WTC11 (cell line): Measurements from ENCODE around the gene TUBB. TPM values are rescaled to one million over a fixed set of nuclear protein-coding genes. Genes with fewer than 3 reads are reported as not detected.

Source experiments
- ATAC-seq: fragments of 200-7000 bp; cut with Tn5 transposase; 2 replicates; pipeline ENCODE4 v1.10.0; 2021; ENCODE audit warnings: mild to moderate bottlenecking, moderate library complexity
- CTCF ChIA-PET: fragments of 300-600 bp; sonication (Branson Sonifier 250); formaldehyde crosslinking; loops from one replicate; lab custom pipeline; 2021; ENCODE audit warnings: antibody characterized with exemption; lab: Charles Lee
- POLR2A ChIA-PET: fragments of 350-600 bp; sonication (Branson Sonifier 250); formaldehyde crosslinking; loops from one replicate; lab custom pipeline; 2021; ENCODE audit warnings: antibody characterized with exemption; lab: Charles Lee
- DNase-seq: peaks from one replicate; pipeline ENCODE4 v3.0.0; 2021; ENCODE audit warnings: low spot score
- H3K27ac Mint-ChIP-seq: 2 replicates; pipeline ENCODE4 v1.8.0; 2021; ENCODE audit warnings: mixed read lengths
- H3K27me3 Mint-ChIP-seq: 2 replicates; pipeline ENCODE4 v1.8.0; 2021; ENCODE audit warnings: low read depth, mild to moderate bottlenecking, moderate library complexity, mixed read lengths
- H3K36me3 Mint-ChIP-seq: 2 replicates; pipeline ENCODE4 v1.8.0; 2021; ENCODE audit warnings: mixed read lengths
- H3K4me1 Mint-ChIP-seq: 2 replicates; pipeline ENCODE4 v1.8.0; 2022; ENCODE audit warnings: mixed read lengths
- H3K4me3 Mint-ChIP-seq: 2 replicates; pipeline ENCODE4 v1.8.0; 2021; ENCODE audit warnings: mild to moderate bottlenecking, moderate library complexity, mixed read lengths
- H3K9me3 Mint-ChIP-seq: 2 replicates; pipeline ENCODE4 v1.8.0; 2021; ENCODE audit warnings: mixed read lengths
- E2F5 ChIP-seq: sonication (generic); formaldehyde crosslinking; IDR thresholded peaks from 2 replicates; pipeline ENCODE4 v1.8.1; 2022; ENCODE audit warnings: mild to moderate bottlenecking, moderate library complexity, missing genetic modification reagents
- GTF2I ChIP-seq: fragments of 250-450 bp; sonication (Bioruptor Pico); conservative IDR thresholded peaks from 2 replicates; pipeline ENCODE4 v1.4.0; 2021; ENCODE audit warnings: mild to moderate bottlenecking
- JAZF1 ChIP-seq: fragments of 250-450 bp; sonication (Bioruptor Pico); IDR thresholded peaks from 2 replicates; pipeline ENCODE4 v1.9.0; 2021; ENCODE audit warnings: moderate library complexity, mild to moderate bottlenecking, inconsistent platforms
- KAT7 ChIP-seq: sonication (generic); formaldehyde crosslinking; IDR thresholded peaks from 2 replicates; pipeline ENCODE4 v1.8.1; 2023; ENCODE audit warnings: missing genetic modification reagents, mild to moderate bottlenecking, borderline replicate concordance
- MAX ChIP-seq: sonication (generic); formaldehyde crosslinking; IDR thresholded peaks from 2 replicates; pipeline ENCODE4 v1.8.0; 2022; ENCODE audit warnings: mild to moderate bottlenecking, missing genetic modification reagents
- MLX ChIP-seq: sonication (generic); formaldehyde crosslinking; IDR thresholded peaks from 2 replicates; pipeline ENCODE4 v1.8.1; 2023; ENCODE audit warnings: mild to moderate bottlenecking, missing genetic modification reagents, moderate library complexity
- MYBL2 ChIP-seq: sonication (generic); formaldehyde crosslinking; IDR thresholded peaks from 2 replicates; pipeline ENCODE4 v1.8.1; 2023; ENCODE audit warnings: mild to moderate bottlenecking, moderate library complexity, missing genetic modification reagents
- NFATC4 ChIP-seq: fragments of 250-450 bp; sonication (Bioruptor Pico); IDR thresholded peaks from 2 replicates; pipeline ENCODE4 v1.9.0; 2021; ENCODE audit warnings: mild to moderate bottlenecking
- PREB ChIP-seq: sonication (generic); formaldehyde crosslinking; IDR thresholded peaks from 2 replicates; pipeline ENCODE4 v1.8.1; 2022; ENCODE audit warnings: mild to moderate bottlenecking, missing genetic modification reagents, moderate library complexity, borderline replicate concordance
- PRRX2 ChIP-seq: fragments of 250-450 bp; sonication (Bioruptor Pico); IDR thresholded peaks from 2 replicates; pipeline ENCODE4 v1.8.0; 2021; ENCODE audit warnings: mild to moderate bottlenecking
- RELA ChIP-seq: sonication (generic); formaldehyde crosslinking; IDR thresholded peaks from 2 replicates; pipeline ENCODE4 v1.8.1; 2022; ENCODE audit warnings: missing genetic modification reagents, mild to moderate bottlenecking, borderline replicate concordance
- STAT6 ChIP-seq: sonication (generic); formaldehyde crosslinking; conservative IDR thresholded peaks from 2 replicates; pipeline ENCODE4 v1.8.1; 2023; ENCODE audit warnings: mild to moderate bottlenecking, low read depth, missing genetic modification reagents, moderate library complexity
- TEAD1 ChIP-seq: sonication (generic); formaldehyde crosslinking; IDR thresholded peaks from 2 replicates; pipeline ENCODE4 v1.8.0; 2022; ENCODE audit warnings: mild to moderate bottlenecking, missing genetic modification reagents
- ZBTB21 ChIP-seq: sonication (generic); formaldehyde crosslinking; IDR thresholded peaks from 2 replicates; pipeline ENCODE4 v1.8.1; 2023; ENCODE audit warnings: mild to moderate bottlenecking, missing genetic modification reagents, borderline replicate concordance
- ZNF121 ChIP-seq: sonication (generic); formaldehyde crosslinking; IDR thresholded peaks from 2 replicates; pipeline ENCODE4 v1.8.0; 2023; ENCODE audit warnings: missing genetic modification reagents
- ZNF138 ChIP-seq: sonication (generic); formaldehyde crosslinking; conservative IDR thresholded peaks from 2 replicates; pipeline ENCODE4 v1.8.1; 2022; ENCODE audit warnings: mild to moderate bottlenecking, moderate library complexity, missing genetic modification reagents
- ZSCAN18 ChIP-seq: fragments of 250-450 bp; sonication (Bioruptor Pico); IDR thresholded peaks from 2 replicates; pipeline ENCODE4 v2.1.2; 2022; ENCODE audit warnings: mild to moderate bottlenecking, moderate library complexity
- total RNA-seq: library from RNA; stranded (reverse); gene quantifications from 3 replicates; pipeline ENCODE4 v1.2.3, GENCODE V29; 2021

The TUBB gene
- total RNA-seq, 1 experiment from 2014 or later: 1,503 TPM

GRCh38 chr6:30759575-30760239 is 39.6 kb downstream of the TUBB start:
- no peaks in the 10 kb centered on the region for H3K27me3 Mint-ChIP-seq
- DNase-seq (no peak), ATAC-seq (no peak)
- no peak overlapping the region for H3K27ac Mint-ChIP-seq
- peaks cover 4% of the 10 kb centered on the region; the same call in 1 of the 2 replicates for H3K36me3 Mint-ChIP-seq
- H3K4me1 Mint-ChIP-seq: peaks cover 36% of the 10 kb centered on the region
- CTCF ChIA-PET: interaction anchor here (0.7 kb wide), 1 partner anchor 320 kb away, joined by 3 read pairs; no protein-coding TSS in a partner anchor
- H3K9me3 Mint-ChIP-seq: peaks cover 7% of the 10 kb centered on the region; the same call in 1 of the 2 replicates
- TF ChIP-seq ZSCAN18 (CRISPR knock-in tag) (no peak), PREB (CRISPR knock-in tag) (0 out of 2 replicates have a peak, but pooled peaks have one; percentile 50), KAT7 (CRISPR knock-in tag) (no peak)
- TF ChIP-seq, all 79 proteins: peak for 1
- POLR2A ChIA-PET: no interaction called here
- H3K4me3 Mint-ChIP-seq: no peak overlapping the region

- DNase-seq (no peak), ATAC-seq (no peak)
- CTCF ChIA-PET: interaction anchor here (0.7 to 1.3 kb wide), 3 partner anchors 30 to 147 kb away, joined by 3 to 4 read pairs (median 4); partner anchors contain the start of genes GTF2H4 and MDC1
- POLR2A ChIA-PET: no interaction called here
- H3K9me3 Mint-ChIP-seq: peaks cover 7% of the 10 kb centered on the region; the same call in 1 of the 2 replicates
- TF ChIP-seq E2F5 (CRISPR knock-in tag): no peak
- TF ChIP-seq MLX (CRISPR knock-in tag): no peak
- H3K27ac Mint-ChIP-seq: peak overlapping the region; percentile 26; the same call in 1 of the 2 replicates
- peaks cover 4% of the 10 kb centered on the region; the same call in 1 of the 2 replicates for H3K36me3 Mint-ChIP-seq
- H3K27me3 Mint-ChIP-seq: no peaks in the 10 kb centered on the region
- H3K4me1 Mint-ChIP-seq: peaks cover 43% of the 10 kb centered on the region
- no peak overlapping the region for H3K4me3 Mint-ChIP-seq
These were observed 40.4 kb downstream of the TUBB start for GRCh38 chr6:30760549-30760948.

- H3K4me3 Mint-ChIP-seq: no peak overlapping the region
- peaks cover 7% of the 10 kb centered on the region; the same call in 1 of the 2 replicates for H3K9me3 Mint-ChIP-seq
- ATAC-seq (no peak), DNase-seq (no peak)
- H3K27me3 Mint-ChIP-seq: no peaks in the 10 kb centered on the region; the same call in 1 of the 2 replicates
- H3K36me3 Mint-ChIP-seq: peaks cover 4% of the 10 kb centered on the region; the same call in 1 of the 2 replicates
- peak overlapping the region; percentile 79; the same call in 1 of the 2 replicates for H3K27ac Mint-ChIP-seq
- ChIA-PET CTCF (interaction anchor here (0.7 to 1.3 kb wide), 3 partner anchors 31 to 1066 kb away, joined by 3 to 4 read pairs (median 3); partner anchors contain the start of gene MDC1), POLR2A (no interaction called here)
- peaks cover 52% of the 10 kb centered on the region for H3K4me1 Mint-ChIP-seq
- TF ChIP-seq MAX (CRISPR knock-in tag): no peak
- TF ChIP-seq PRRX2 (CRISPR knock-in tag): no peak
- TF ChIP-seq ZNF121 (CRISPR knock-in tag): no peak
- no peak for TF ChIP-seq RELA (CRISPR knock-in tag)
- no peak for TF ChIP-seq GTF2I (CRISPR knock-in tag)
- no peak for TF ChIP-seq E2F5 (CRISPR knock-in tag)
- TF ChIP-seq JAZF1: no peak
- no peak for TF ChIP-seq ZNF138
- no peak for TF ChIP-seq PREB (CRISPR knock-in tag)
- no peak for TF ChIP-seq ZBTB21 (CRISPR knock-in tag)
- no peak for TF ChIP-seq TEAD1 (CRISPR knock-in tag)
- no peak for TF ChIP-seq STAT6 (CRISPR knock-in tag)
- no peak for TF ChIP-seq MYBL2
- no peak for TF ChIP-seq NFATC4
These were observed 41.8 kb downstream of the TUBB start for GRCh38 chr6:30761791-30762429.
